ENCODE results near the gene FAM83E.

The FAM83E gene

DNA sequence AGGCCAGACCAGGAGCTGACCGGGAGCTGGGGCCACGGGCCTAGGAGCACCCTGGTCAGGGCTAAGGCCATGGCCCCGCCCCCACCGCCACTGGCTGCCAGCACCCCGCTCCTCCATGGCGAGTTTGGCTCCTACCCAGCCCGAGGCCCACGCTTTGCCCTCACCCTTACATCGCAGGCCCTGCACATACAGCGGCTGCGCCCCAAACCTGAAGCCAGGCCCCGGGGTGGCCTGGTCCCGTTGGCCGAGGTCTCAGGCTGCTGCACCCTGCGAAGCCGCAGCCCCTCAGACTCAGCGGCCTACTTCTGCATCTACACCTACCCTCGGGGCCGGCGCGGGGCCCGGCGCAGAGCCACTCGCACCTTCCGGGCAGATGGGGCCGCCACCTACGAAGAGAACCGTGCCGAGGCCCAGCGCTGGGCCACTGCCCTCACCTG, 11.0 kb upstream of the FAM83E start:
- TF ChIP-seq, protein P1, sequence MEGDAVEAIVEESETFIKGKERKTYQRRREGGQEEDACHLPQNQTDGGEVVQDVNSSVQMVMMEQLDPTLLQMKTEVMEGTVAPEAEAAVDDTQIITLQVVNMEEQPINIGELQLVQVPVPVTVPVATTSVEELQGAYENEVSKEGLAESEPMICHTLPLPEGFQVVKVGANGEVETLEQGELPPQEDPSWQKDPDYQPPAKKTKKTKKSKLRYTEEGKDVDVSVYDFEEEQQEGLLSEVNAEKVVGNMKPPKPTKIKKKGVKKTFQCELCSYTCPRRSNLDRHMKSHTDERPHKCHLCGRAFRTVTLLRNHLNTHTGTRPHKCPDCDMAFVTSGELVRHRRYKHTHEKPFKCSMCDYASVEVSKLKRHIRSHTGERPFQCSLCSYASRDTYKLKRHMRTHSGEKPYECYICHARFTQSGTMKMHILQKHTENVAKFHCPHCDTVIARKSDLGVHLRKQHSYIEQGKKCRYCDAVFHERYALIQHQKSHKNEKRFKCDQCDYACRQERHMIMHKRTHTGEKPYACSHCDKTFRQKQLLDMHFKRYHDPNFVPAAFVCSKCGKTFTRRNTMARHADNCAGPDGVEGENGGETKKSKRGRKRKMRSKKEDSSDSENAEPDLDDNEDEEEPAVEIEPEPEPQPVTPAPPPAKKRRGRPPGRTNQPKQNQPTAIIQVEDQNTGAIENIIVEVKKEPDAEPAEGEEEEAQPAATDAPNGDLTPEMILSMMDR (conservative IDR thresholded peaks at IDR 0.05), result no peak

DNA sequence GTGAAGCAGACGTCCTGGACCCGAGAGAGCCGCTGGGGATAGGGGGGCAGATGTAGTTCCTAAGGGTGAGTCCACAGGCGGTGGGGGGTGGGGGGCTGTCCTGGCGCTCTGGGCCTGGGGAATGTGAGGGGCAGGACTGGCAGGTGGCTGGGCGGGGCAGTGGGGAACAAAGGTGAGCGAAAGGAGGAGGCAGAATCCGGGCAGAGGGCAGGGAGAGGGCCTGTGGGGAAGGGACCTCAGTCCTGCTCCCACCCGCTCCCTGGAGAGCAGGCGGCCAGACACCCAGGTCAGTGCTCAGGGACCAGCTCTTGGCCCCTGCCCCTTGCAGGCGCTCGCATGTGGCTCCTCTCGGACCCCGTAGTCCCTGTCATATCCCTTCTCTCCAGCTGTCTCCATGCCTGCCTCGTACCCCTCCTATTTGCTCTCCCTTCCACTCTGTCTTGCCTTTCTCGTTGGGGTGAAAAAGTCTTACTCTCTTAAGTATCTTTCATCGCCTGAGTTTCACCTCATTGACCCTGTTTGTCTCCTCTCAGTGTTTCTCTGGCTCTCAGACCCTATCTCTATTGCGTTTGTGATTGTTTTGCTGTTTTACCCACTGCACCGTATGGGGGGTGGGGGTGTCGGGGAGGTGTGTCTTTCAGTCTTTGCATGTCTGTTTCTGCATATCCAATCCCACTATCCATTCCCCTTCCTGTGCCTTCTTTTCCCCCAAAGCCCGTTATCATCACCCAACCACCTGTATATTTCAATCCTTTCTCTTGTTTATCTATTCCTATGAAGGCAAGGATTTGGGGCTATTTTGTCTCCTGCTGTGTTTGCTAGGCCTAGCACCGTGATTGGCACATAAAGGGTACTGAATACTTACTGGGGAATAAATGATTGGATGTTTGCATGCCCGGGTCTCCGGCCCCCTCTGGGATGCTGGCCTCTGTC, 10.2 kb upstream of the FAM83E start:
- peak overlapping the region; percentile 90 for H3K27ac ChIP-seq
- TF ChIP-seq, protein P1 (conservative IDR thresholded peaks at IDR 0.05), result no peak

More for the DNA sequence above, 11.0 kb upstream of the FAM83E start:
- peak overlapping the region; percentile 90; the same call in 1 of the 2 replicates for H3K27ac ChIP-seq

GRCh38 chr19:48624067-48624594, 9.3 kb upstream of the FAM83E start:
- TF ChIP-seq, protein P1 (conservative IDR thresholded peaks at IDR 0.05), result no peak
- H3K27ac ChIP-seq, result peak overlapping the region; percentile 90

DNA sequence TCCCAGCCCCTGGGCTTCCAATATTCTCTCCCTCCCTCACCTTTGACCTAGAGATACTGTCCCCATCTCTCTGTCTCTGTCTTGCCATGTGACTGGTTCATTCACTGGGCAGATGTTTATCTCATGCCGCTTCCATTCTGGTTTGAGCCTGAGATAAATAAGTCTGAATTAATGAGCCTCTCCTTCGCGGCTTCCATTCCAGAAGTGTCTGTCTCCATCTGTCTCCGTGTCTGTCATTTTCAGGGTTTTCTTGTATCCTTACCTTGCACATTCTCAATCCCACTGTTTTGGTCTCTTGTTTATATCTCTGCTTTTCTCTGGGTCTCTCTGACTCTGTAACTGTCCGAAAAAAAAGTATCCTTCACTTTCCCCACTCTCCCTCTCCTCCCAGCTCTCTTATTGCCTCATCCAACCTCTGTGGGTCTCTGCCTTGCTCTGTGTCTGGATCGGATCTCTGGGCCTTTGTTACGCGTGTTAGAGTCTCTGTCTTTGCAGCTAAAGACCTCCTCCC, 8.7 kb upstream of the FAM83E start:
- peak overlapping the region; percentile 90 for H3K27ac ChIP-seq

GRCh38 chr19:48619692-48620585, 5.1 kb upstream of the FAM83E start:
- TF ChIP-seq, protein P1 (conservative IDR thresholded peaks at IDR 0.05), result no peak

More for the DNA sequence above, 8.7 kb upstream of the FAM83E start:
- TF ChIP-seq, protein P1 (conservative IDR thresholded peaks at IDR 0.05), result no peak

DNA sequence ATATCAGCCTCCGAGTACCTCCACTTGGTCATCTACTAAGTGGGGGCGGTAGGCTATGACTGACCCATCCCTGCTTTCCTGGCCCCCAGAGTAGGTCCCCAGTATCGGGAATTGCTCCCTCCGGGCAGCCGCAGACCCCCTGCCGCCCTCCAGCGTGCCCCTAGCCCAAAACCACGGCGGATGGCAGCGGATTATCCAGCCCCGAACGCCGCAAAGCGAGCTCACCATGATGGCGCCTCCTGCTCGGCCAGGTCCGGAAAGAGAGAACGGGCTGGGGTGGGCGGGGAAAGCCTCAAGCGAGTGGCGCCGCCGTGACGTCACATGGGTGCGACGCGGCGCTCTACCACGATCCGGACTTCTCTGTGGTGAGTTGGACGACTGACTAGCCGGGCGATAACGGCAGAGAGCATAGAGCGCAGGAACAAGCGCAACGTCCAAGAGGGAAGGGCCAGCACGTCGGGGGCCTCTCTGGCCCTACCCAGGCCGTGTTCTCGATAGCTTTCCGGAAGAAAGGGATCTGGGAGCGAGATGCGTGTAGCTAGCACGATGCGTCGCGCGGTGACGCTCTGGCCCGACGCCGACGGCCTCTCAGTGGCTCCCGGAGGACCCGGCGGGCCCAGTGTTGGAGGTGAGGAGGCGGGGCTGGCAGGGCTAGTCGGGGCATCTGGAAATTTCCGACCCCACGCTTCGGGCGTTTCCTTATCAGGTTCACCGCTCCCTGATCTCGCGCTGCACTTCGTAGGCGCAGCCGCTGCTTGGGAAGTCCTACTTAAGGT, 4.2 kb upstream of the FAM83E start, which contains the start of the genes RPL18 and SPHK2:
RPL18 (minus strand) TSS at position 263 of the 776 bp plus-strand sequence; CDS start at position 228, 35 bp downstream.
SPHK2 (plus strand) TSS at position 591 of the 776 bp plus-strand sequence. CDS start 1,009 bp downstream, outside the sequence.
- H3K27ac ChIP-seq, result peak within 1 kb of the TSS; percentile 90
- TF ChIP-seq, protein P1 (conservative IDR thresholded peaks at IDR 0.05), result no peak

More at GRCh38 chr19:48619692-48620585, 5.1 kb upstream of the FAM83E start:
- peak overlapping the region; percentile 90 for H3K27ac ChIP-seq
